GM19099 (cell line): ENCODE results near the gene MAG.

ENCODE experiments used
- POLR2A ChIP-seq: IDR thresholded peaks from 3 replicates; pipeline ENCODE4 v1.6.1; 2011; ENCODE audit warnings: low read depth; ENCODE audit not compliant: insufficient read length; ENCODE audit errors: extremely low read depth

MAG gene

GRCh38 chr19:35336166-35336955 is 44.4 kb downstream of the MAG start:
- no peak for TF ChIP-seq POLR2A

DNA sequence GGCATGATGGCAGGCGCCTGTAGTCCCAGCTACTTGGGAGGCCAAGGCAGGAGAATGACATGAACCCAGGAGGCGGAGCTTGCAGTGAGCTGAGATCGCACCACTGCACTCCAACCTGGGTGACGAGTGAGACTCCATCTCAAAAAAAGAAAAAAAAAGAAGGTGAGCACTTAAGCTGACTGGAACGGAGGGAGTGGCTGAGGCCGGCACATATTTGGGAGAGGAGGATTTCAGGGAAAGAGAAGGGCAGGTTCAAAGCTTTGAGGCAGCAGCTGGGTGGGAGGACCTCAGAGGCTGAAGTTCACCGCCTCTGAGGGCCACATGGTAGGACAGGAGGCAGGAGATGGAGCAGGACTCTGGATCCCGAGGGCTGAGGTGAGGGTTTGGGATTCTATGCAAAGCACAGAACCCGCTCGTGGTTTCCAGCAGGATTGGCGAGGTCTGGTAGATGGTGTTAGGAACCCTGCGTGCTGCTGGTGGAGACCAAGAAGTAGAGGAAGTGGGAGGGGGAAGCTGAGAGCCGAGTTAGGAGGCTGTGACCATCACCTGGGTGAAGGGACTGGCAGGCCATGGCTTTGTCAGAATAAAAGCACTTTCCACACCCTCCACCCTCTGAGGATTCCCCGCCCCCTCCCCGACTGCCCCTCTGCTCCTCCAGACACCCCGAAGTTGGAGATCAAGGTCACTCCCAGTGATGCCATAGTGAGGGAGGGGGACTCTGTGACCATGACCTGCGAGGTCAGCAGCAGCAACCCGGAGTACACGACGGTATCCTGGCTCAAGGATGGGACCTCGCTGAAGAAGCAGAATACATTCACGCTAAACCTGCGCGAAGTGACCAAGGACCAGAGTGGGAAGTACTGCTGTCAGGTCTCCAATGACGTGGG is 45.4 kb downstream of the MAG start:
- peak; percentile 28 for TF ChIP-seq POLR2A

DNA sequence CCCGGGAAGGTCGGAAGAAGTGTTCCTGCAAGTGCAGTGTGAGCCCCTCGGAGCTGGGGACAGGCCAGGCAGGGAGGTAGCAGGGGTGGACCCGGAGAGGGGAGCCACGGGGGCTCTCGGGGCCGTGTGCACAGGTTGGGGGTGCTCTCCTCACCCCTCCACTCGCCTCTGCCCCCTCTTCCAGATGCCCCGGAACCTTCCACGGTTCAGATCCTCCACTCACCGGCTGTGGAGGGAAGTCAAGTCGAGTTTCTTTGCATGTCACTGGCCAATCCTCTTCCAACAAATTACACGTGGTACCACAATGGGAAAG is 46.0 kb downstream of the MAG start:
- no peak for TF ChIP-seq POLR2A

- TF ChIP-seq POLR2A: no peak
These were observed 48.5 kb downstream of the MAG start for GRCh38 chr19:35340431-35340830.

DNA sequence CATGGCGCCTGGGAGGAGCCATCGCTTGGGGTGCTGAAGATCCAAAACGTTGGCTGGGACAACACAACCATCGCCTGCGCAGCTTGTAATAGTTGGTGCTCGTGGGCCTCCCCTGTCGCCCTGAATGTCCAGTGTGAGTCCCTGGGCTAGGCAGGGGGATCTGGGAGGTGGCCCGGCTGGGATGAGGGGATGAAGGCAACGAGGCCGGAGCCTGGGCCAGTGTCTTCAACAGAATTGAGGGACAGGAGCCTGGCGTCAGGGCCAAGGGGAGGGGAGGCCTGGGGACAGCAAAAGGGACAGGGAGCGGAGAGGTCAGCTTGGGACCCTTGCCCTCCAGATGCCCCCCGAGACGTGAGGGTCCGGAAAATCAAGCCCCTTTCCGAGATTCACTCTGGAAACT is 49.0 kb downstream of the MAG start:
- TF ChIP-seq POLR2A: no peak

GRCh38 chr19:35341565-35342225 is 49.7 kb downstream of the MAG start:
- TF ChIP-seq POLR2A: no peak

GRCh38 chr19:35342430-35342829 is 50.5 kb downstream of the MAG start:
- no peak for TF ChIP-seq POLR2A

DNA sequence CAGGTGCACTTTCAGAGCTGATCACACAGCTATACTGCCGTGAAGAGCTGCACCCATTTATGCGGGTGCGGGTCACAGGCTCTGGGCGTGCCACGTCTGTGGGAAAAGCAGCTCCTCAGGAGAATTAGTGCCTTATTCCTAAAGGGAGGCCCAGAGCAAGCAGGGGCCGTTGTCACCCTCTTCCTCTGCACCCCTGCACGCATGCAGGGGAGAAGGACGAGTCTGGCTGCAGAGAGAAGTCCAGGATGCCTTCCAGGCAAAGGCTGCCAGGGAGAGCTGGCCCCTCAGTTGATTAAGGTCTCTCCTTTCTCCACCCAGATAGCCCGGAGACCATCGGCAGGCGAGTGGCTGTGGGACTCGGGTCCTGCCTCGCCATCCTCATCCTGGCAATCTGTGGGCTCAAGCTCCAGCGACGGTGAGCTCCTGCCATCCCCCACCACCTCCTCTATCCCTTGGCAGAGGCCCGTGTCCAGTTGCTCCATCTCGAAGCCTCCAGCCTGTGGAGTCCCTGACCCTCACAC is 52.6 kb downstream of the MAG start:
- TF ChIP-seq POLR2A: no peak

GRCh38 chr19:35345671-35346111 is 53.7 kb downstream of the MAG start:
- TF ChIP-seq POLR2A: no peak

DNA sequence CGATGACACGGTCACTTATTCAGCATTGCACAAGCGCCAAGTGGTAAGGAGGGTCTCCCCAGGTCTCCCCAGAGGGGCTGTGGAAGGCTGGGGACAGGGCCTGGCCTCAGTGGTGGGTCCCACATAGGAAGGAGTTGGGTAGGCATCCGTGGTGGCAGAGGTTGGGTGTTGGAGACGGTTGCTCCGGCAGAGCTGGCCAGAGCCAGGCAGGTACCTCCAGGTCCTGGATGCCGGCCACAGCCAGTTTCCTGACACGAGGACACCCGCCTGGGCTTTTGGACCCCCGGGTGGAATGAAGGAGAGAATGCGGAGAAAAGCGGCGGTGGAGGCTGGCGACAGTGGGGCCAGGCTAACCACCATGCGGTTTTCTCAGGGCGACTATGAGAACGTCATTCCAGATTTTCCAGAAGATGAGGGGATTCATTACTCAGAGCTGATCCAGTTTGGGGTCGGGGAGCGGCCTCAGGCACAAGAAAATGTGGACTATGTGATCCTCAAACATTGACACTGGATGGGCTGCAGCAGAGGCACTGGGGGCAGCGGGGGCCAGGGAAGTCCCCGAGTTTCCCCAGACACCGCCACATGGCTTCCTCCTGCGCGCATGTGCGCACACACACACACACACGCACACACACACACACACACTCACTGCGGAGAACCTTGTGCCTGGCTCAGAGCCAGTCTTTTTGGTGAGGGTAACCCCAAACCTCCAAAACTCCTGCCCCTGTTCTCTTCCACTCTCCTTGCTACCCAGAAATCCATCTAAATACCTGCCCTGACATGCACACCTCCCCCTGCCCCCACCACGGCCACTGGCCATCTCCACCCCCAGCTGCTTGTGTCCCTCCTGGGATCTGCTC is 54.5 kb downstream of the MAG start:
- peak; percentile 31 for TF ChIP-seq POLR2A

DNA sequence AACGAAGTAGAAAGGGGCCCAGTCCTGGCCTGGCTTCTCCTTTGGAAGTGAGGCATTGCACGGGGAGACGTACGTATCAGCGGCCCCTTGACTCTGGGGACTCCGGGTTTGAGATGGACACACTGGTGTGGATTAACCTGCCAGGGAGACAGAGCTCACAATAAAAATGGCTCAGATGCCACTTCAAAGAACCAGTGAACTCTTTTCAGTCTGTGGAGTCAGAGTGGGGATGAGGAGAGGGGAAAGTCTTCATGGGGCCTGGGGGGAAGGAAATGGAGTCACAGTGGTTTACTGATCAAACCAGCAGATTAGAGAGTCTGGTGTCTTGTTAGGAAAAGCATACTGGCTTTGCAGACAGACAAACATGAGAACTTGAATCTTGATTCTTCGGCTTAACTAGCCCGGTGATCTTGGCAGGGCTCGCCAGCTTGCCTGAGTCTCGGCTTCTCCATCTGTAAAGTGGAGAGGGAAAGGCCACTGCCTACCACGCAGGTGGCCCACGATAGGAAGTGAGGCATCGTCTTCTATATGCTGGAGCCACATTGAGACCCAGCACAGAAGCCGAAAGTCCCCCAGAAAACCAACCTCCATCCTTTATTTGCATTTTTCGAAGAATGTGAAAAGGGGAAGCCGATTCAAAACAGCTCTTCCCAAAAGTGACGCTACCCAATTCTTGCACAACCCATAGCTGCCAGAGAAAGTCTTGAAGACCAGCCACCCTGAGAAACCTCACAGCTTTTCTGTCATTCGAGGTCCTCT is 55.4 kb downstream of the MAG start, which contains the start of gene FFAR1:
Gene FFAR1, plus strand, starts transcription at position 732 of the 759 bp plus-strand sequence. CDS start 3,650 bp downstream, outside the sequence.
- TF ChIP-seq POLR2A: peak; percentile 55

DNA sequence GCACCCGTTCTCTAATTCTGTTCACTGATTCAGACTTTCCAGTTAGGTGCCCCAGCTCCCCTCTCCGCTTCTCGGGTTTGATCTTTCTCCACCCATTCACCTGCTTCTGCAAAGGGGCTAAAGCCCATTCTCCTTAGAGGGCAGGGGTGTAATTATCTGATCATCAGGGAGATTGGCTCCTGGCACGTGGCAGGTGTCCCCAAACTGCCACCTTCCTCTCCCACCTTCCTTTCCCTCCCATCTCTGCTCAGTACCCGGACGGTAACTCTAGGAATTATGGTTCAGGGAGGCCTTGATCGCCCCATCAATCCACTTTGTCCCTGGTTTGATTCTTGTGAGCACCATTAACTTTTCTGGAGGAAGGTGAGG is 56.0 kb downstream of the MAG start:
- TF ChIP-seq POLR2A: no peak

DNA sequence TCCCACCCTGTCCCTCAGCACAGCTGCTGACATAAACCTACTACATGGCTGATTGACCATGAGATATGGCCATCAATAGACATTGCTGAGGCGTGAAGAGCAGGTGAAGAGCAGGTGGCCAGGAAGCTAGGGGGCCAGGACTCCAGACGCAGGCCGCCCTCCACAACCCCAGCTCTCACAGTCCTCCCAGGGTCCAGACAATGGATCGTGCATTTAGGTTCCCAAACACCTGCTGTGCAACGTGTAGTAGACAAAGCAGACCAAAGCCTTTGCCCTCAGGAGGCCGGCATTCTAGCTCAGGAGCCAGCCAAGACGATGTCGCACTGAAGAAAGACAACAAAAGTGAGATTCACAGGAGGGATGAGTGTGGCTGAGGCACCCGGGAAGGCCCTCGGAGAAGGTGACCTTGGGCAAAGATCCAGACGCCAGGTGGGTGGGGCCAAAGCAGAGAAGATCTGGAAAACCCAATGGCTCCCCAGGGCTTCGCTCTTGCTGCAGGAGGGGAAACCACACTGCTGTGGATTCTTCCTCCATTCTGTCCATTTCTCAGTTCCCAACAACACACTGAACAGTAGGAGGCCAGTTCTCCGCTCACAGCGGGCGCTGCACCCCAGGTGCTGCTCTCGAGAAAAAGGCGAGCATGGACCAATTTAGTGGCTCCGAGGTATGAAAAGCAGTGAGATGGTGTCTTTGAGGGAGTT is 57.1 kb downstream of the MAG start:
- TF ChIP-seq POLR2A: peak; percentile 35
